Activated CD4-positive, alpha-beta T cell treated with anti-CD3 and anti-CD28 coated beads, Interleukin-2, amount 10 ng/mL, durations not matched to agents 7 days and 5 days (primary cell): Measurements from ENCODE around the gene CCDC136. TPM values are rescaled to one million over a fixed set of nuclear protein-coding genes. Genes with fewer than 3 reads are reported as not detected.

Experiments used
- CTCF ChIA-PET: fragments of 350-600 bp; sonication (Branson Sonifier 250); formaldehyde crosslinking; loops from one replicate; lab custom pipeline; 2021; ENCODE audit warnings: antibody characterized with exemption; lab: Charles Lee
- POLR2A ChIA-PET: fragments of 350-600 bp; sonication (Branson Sonifier 250); formaldehyde crosslinking; loops from one replicate; lab custom pipeline; 2021; ENCODE audit warnings: antibody characterized with exemption; lab: Charles Lee
- DNase-seq: peaks from one replicate; pipeline ENCODE4 v3.0.0-alpha.2; 2020
- H3K27ac Mint-ChIP-seq: one replicate; pipeline ENCODE4 v1.8.0; 2021; ENCODE audit warnings: mild to moderate bottlenecking, moderate library complexity, mixed read lengths
- H3K27me3 Mint-ChIP-seq: one replicate; pipeline ENCODE4 v1.8.0; 2021; ENCODE audit warnings: mixed read lengths
- H3K36me3 Mint-ChIP-seq: one replicate; pipeline ENCODE4 v1.8.0; 2021; ENCODE audit warnings: low read depth, mixed read lengths
- H3K4me1 Mint-ChIP-seq: one replicate; pipeline ENCODE4 v1.8.0; 2021; ENCODE audit warnings: mixed read lengths
- H3K4me3 Mint-ChIP-seq: one replicate; pipeline ENCODE4 v1.8.0; 2021; ENCODE audit warnings: mild to moderate bottlenecking, moderate library complexity, mixed read lengths
- H3K9me3 Mint-ChIP-seq: one replicate; pipeline ENCODE4 v1.8.0; 2021; ENCODE audit warnings: mixed read lengths
- total RNA-seq, 2 experiments: library from RNA; stranded (reverse); gene quantifications; one replicate each; pipeline ENCODE4 v1.2.3, GENCODE V29; 2021

CCDC136 gene
- total RNA-seq: 1 to 10 TPM; 5.1 to 6.8 TPM

GRCh38 chr7:128791121-128791971 lies at the start of gene CCDC136:
TSS of gene CCDC136 (plus strand) at chr7:128791968. CDS start at chr7:128792412, 444 bp downstream.
- Mint-ChIP-seq H3K36me3 (no peaks in the 10 kb centered on the region), H3K27ac (peak within 1 kb of the TSS; percentile 78), H3K27me3 (peaks cover 27% of the 10 kb centered on the region), H3K4me3 (peak within 1 kb of the TSS; percentile 81), H3K4me1 (peaks cover 10% of the 10 kb centered on the region), H3K9me3 (no peaks in the 10 kb centered on the region)
- CTCF ChIA-PET: interaction anchor here (1.3 kb wide), 1 partner anchor 15 kb away, joined by 3 read pairs; no protein-coding TSS in a partner anchor
- POLR2A ChIA-PET: no interaction called here
- peak; percentile 76 for DNase-seq

- H3K36me3 Mint-ChIP-seq: peaks cover 6% of the 10 kb centered on the region
- POLR2A ChIA-PET: no interaction called here
- no peak overlapping the region for H3K4me3 Mint-ChIP-seq
- no peak overlapping the region for H3K27ac Mint-ChIP-seq
- CTCF ChIA-PET: interaction anchor here (0.6 to 1.0 kb wide), 2 partner anchors 18 to 1150 kb away, joined by 3 to 4 read pairs; no protein-coding TSS in a partner anchor
- peaks cover 48% of the 10 kb centered on the region for H3K4me1 Mint-ChIP-seq
- DNase-seq: no peak
- H3K9me3 Mint-ChIP-seq: no peaks in the 10 kb centered on the region
- H3K27me3 Mint-ChIP-seq: no peaks in the 10 kb centered on the region
These were observed 49.6 kb upstream of the CCDC136 start for GRCh38 chr7:128742206-128742605.

GRCh38 chr7:128743112-128743772 lies 48.5 kb upstream of the CCDC136 start:
- Mint-ChIP-seq H3K4me3 (no peak overlapping the region), H3K4me1 (peaks cover 44% of the 10 kb centered on the region), H3K9me3 (no peaks in the 10 kb centered on the region), H3K27me3 (no peaks in the 10 kb centered on the region), H3K27ac (no peak overlapping the region), H3K36me3 (peaks cover 13% of the 10 kb centered on the region)
- CTCF ChIA-PET: interaction anchor here (0.6 to 1.1 kb wide), 5 partner anchors 11 to 119 kb away, joined by 3 read pairs; partner anchors contain the start of gene ATP6V1F
- DNase-seq: no peak
- POLR2A ChIA-PET: no interaction called here

GRCh38 chr7:128744366-128744905 lies 47.3 kb upstream of the CCDC136 start:
- Mint-ChIP-seq H3K4me1 (peaks cover 40% of the 10 kb centered on the region), H3K9me3 (no peaks in the 10 kb centered on the region), H3K27me3 (no peaks in the 10 kb centered on the region), H3K27ac (no peak overlapping the region), H3K36me3 (peaks cover 23% of the 10 kb centered on the region), H3K4me3 (no peak overlapping the region)
- POLR2A ChIA-PET: no interaction called here
- DNase-seq: no peak
- CTCF ChIA-PET: interaction anchor here (1.1 kb wide), 2 partner anchors 10 to 118 kb away, joined by 3 read pairs; partner anchors contain the start of gene ATP6V1F

GRCh38 chr7:128745706-128746105 lies 46.1 kb upstream of the CCDC136 start:
- H3K27me3 Mint-ChIP-seq: no peaks in the 10 kb centered on the region
- DNase-seq: no peak
- ChIA-PET CTCF (interaction anchor here (0.7 to 1.3 kb wide), 4 partner anchors 11 to 15 kb away, joined by 3 read pairs; no protein-coding TSS in a partner anchor), POLR2A (no interaction called here)
- H3K4me1 Mint-ChIP-seq: peaks cover 29% of the 10 kb centered on the region
- no peak overlapping the region for H3K4me3 Mint-ChIP-seq
- H3K27ac Mint-ChIP-seq: no peak overlapping the region
- H3K9me3 Mint-ChIP-seq: no peaks in the 10 kb centered on the region
- peaks cover 31% of the 10 kb centered on the region for H3K36me3 Mint-ChIP-seq

GRCh38 chr7:128747327-128748079 lies 44.3 kb upstream of the CCDC136 start:
- H3K4me3 Mint-ChIP-seq: no peak overlapping the region
- H3K4me1 Mint-ChIP-seq: peaks cover 14% of the 10 kb centered on the region
- H3K27me3 Mint-ChIP-seq: no peaks in the 10 kb centered on the region
- DNase-seq: no peak
- H3K27ac Mint-ChIP-seq: no peak overlapping the region
- ChIA-PET POLR2A (no interaction called here), CTCF (interaction anchor here (1.6 kb wide), 1 partner anchor 12 kb away, joined by 3 read pairs; no protein-coding TSS in a partner anchor)
- H3K9me3 Mint-ChIP-seq: no peaks in the 10 kb centered on the region
- peaks cover 28% of the 10 kb centered on the region for H3K36me3 Mint-ChIP-seq

GRCh38 chr7:128752251-128752650 lies 39.5 kb upstream of the CCDC136 start:
- Mint-ChIP-seq H3K4me3 (no peak overlapping the region), H3K9me3 (no peaks in the 10 kb centered on the region), H3K36me3 (peaks cover 50% of the 10 kb centered on the region), H3K4me1 (peaks cover 2% of the 10 kb centered on the region), H3K27ac (no peak overlapping the region), H3K27me3 (no peaks in the 10 kb centered on the region)
- DNase-seq: no peak
- POLR2A ChIA-PET: no interaction called here
- CTCF ChIA-PET: interaction anchor here (2.0 kb wide), 1 partner anchor 13 kb away, joined by 11 read pairs; the partner anchor contains the start of gene CALU

- Mint-ChIP-seq H3K9me3 (no peaks in the 10 kb centered on the region), H3K27me3 (no peaks in the 10 kb centered on the region), H3K4me1 (no peaks in the 10 kb centered on the region), H3K27ac (no peak overlapping the region), H3K4me3 (no peak overlapping the region), H3K36me3 (peaks cover 31% of the 10 kb centered on the region)
- ChIA-PET CTCF (interaction anchor here (0.7 to 1.3 kb wide), 4 partner anchors 11 to 340 kb away, joined by 3 to 8 read pairs (median 3); no protein-coding TSS in a partner anchor), POLR2A (no interaction called here)
- no peak for DNase-seq
These were observed 36.5 kb upstream of the CCDC136 start for GRCh38 chr7:128755075-128755818.

GRCh38 chr7:128755819-128756476 lies 35.8 kb upstream of the CCDC136 start:
- ChIA-PET CTCF (interaction anchor here (0.9 to 1.2 kb wide), 3 partner anchors 10 to 128 kb away, joined by 3 to 5 read pairs (median 3); no protein-coding TSS in a partner anchor), POLR2A (interaction anchor here (0.7 kb wide), 1 partner anchor 407 kb away, joined by 3 read pairs; no protein-coding TSS in a partner anchor)
- peaks cover 30% of the 10 kb centered on the region for H3K36me3 Mint-ChIP-seq
- no peak overlapping the region for H3K27ac Mint-ChIP-seq
- H3K27me3 Mint-ChIP-seq: no peaks in the 10 kb centered on the region
- no peaks in the 10 kb centered on the region for H3K9me3 Mint-ChIP-seq
- H3K4me1 Mint-ChIP-seq: no peaks in the 10 kb centered on the region
- H3K4me3 Mint-ChIP-seq: no peak overlapping the region
- DNase-seq: no peak

- H3K4me3 Mint-ChIP-seq: no peak overlapping the region
- H3K36me3 Mint-ChIP-seq: peaks cover 33% of the 10 kb centered on the region
- ChIA-PET CTCF (interaction anchor here (0.6 to 1.2 kb wide), 3 partner anchors 11 to 597 kb away, joined by 3 to 4 read pairs (median 3); no protein-coding TSS in a partner anchor), POLR2A (no interaction called here)
- H3K27ac Mint-ChIP-seq: peak overlapping the region; percentile 19
- no peaks in the 10 kb centered on the region for H3K4me1 Mint-ChIP-seq
- no peak for DNase-seq
- H3K9me3 Mint-ChIP-seq: no peaks in the 10 kb centered on the region
- H3K27me3 Mint-ChIP-seq: no peaks in the 10 kb centered on the region
These were observed 34.6 kb upstream of the CCDC136 start for GRCh38 chr7:128757203-128757602.

GRCh38 chr7:128758553-128758952 lies 33.2 kb upstream of the CCDC136 start:
- no peak for DNase-seq
- ChIA-PET POLR2A (no interaction called here), CTCF (interaction anchor here (0.8 to 1.2 kb wide), 2 partner anchors 11 to 78 kb away, joined by 3 read pairs; no protein-coding TSS in a partner anchor)
- no peaks in the 10 kb centered on the region for H3K4me1 Mint-ChIP-seq
- H3K27me3 Mint-ChIP-seq: no peaks in the 10 kb centered on the region
- peaks cover 30% of the 10 kb centered on the region for H3K36me3 Mint-ChIP-seq
- peak overlapping the region; percentile 10 for H3K27ac Mint-ChIP-seq
- H3K9me3 Mint-ChIP-seq: no peaks in the 10 kb centered on the region
- no peak overlapping the region for H3K4me3 Mint-ChIP-seq
